Measurements from ENCODE around the gene RPL11.

Gene RPL11

GRCh38 chr1:23718482-23718881 is 26.9 kb downstream of the RPL11 start:
- Histone ChIP-seq H3K9me3 (ENCODE audit: insufficient read depth, low read length) (no peaks in the 10 kb centered on the region), H3K36me3 (replicated peaks; ENCODE audit: low read depth, low read length) (no peaks in the 10 kb centered on the region), H3K4me3 (ENCODE audit: low read length) (peak overlapping the region; percentile 37; the same call in 1 of the 2 replicates), H3K27me3 (ENCODE audit: low read depth, low read length) (no peaks in the 10 kb centered on the region), H2AFZ (ENCODE audit: low read depth, low read length) (no peak overlapping the region), H3K4me1 (ENCODE audit: low read length) (peaks cover 53% of the 10 kb centered on the region), H3K27ac (ENCODE audit: low read length) (peak overlapping the region; percentile 100), H3K4me2 (ENCODE audit: low read length) (peak overlapping the region; percentile 100), H4K20me1 (ENCODE audit: insufficient read depth, low read length) (no peaks in the 10 kb centered on the region), H3K79me2 (ENCODE audit: low read length) (peaks cover 27% of the 10 kb centered on the region), H3K9ac (ENCODE audit: low read length) (peak overlapping the region; percentile 99; the same call in 1 of the 2 replicates)
- peak; percentile 43 for TF ChIP-seq CTCF (IDR thresholded peaks at IDR 0.05; ENCODE audit: low read depth, low read length)
- no peak for TF ChIP-seq EZH2phosphoT487 (IDR thresholded peaks at IDR 0.05; ENCODE audit: low read depth)

GRCh38 chr1:23719162-23719820 is 27.7 kb downstream of the RPL11 start:
- peak overlapping the region; percentile 37; the same call in 1 of the 2 replicates for H3K4me3 ChIP-seq (ENCODE audit: low read length)
- H4K20me1 ChIP-seq (ENCODE audit: insufficient read depth, low read length): no peaks in the 10 kb centered on the region
- H3K79me2 ChIP-seq (ENCODE audit: low read length): peaks cover 27% of the 10 kb centered on the region
- H3K36me3 ChIP-seq (replicated peaks; ENCODE audit: low read depth, low read length): no peaks in the 10 kb centered on the region
- peak overlapping the region; percentile 99 for H3K9ac ChIP-seq (ENCODE audit: low read length)
- H3K27me3 ChIP-seq (ENCODE audit: low read depth, low read length): no peaks in the 10 kb centered on the region
- no peak for TF ChIP-seq CTCF (IDR thresholded peaks at IDR 0.05; ENCODE audit: low read depth, low read length)
- TF ChIP-seq EZH2phosphoT487 (IDR thresholded peaks at IDR 0.05; ENCODE audit: low read depth): no peak
- H2AFZ ChIP-seq (ENCODE audit: low read depth, low read length): no peak overlapping the region
- peaks cover 61% of the 10 kb centered on the region for H3K4me1 ChIP-seq (ENCODE audit: low read length)
- H3K27ac ChIP-seq (ENCODE audit: low read length): peak overlapping the region; percentile 100
- H3K4me2 ChIP-seq (ENCODE audit: low read length): peak overlapping the region; percentile 100
- no peaks in the 10 kb centered on the region for H3K9me3 ChIP-seq (ENCODE audit: insufficient read depth, low read length)

GRCh38 chr1:23720256-23720995 is 28.8 kb downstream of the RPL11 start:
- H4K20me1 ChIP-seq (ENCODE audit: insufficient read depth, low read length): no peaks in the 10 kb centered on the region
- H3K4me2 ChIP-seq (ENCODE audit: low read length): peak overlapping the region; percentile 100
- H3K9ac ChIP-seq (ENCODE audit: low read length): peak overlapping the region; percentile 99
- H3K79me2 ChIP-seq (ENCODE audit: low read length): peaks cover 27% of the 10 kb centered on the region
- H3K4me1 ChIP-seq (ENCODE audit: low read length): peaks cover 65% of the 10 kb centered on the region
- no peak for TF ChIP-seq EZH2phosphoT487 (IDR thresholded peaks at IDR 0.05; ENCODE audit: low read depth)
- TF ChIP-seq CTCF (IDR thresholded peaks at IDR 0.05; ENCODE audit: low read depth, low read length): no peak
- H3K27ac ChIP-seq (ENCODE audit: low read length): peak overlapping the region; percentile 100
- H3K9me3 ChIP-seq (ENCODE audit: insufficient read depth, low read length): no peaks in the 10 kb centered on the region
- H3K27me3 ChIP-seq (ENCODE audit: low read depth, low read length): no peaks in the 10 kb centered on the region
- H3K4me3 ChIP-seq (ENCODE audit: low read length): peak overlapping the region; percentile 75
- H3K36me3 ChIP-seq (replicated peaks; ENCODE audit: low read depth, low read length): no peaks in the 10 kb centered on the region
- no peak overlapping the region for H2AFZ ChIP-seq (ENCODE audit: low read depth, low read length)

- TF ChIP-seq EZH2phosphoT487 (IDR thresholded peaks at IDR 0.05; ENCODE audit: low read depth) (no peak), CTCF (IDR thresholded peaks at IDR 0.05; ENCODE audit: low read depth, low read length) (no peak)
- H3K4me1 ChIP-seq (ENCODE audit: low read length): peaks cover 84% of the 10 kb centered on the region
- no peak overlapping the region for H3K4me3 ChIP-seq (ENCODE audit: low read length)
- H3K27me3 ChIP-seq (ENCODE audit: low read depth, low read length): no peaks in the 10 kb centered on the region
- H3K9ac ChIP-seq (ENCODE audit: low read length): peak overlapping the region; percentile 44
- no peak overlapping the region for H2AFZ ChIP-seq (ENCODE audit: low read depth, low read length)
- H3K36me3 ChIP-seq (replicated peaks; ENCODE audit: low read depth, low read length): no peaks in the 10 kb centered on the region
- peaks cover 17% of the 10 kb centered on the region for H3K79me2 ChIP-seq (ENCODE audit: low read length)
- H3K4me2 ChIP-seq (ENCODE audit: low read length): peak overlapping the region; percentile 60
- peak overlapping the region; percentile 100 for H3K27ac ChIP-seq (ENCODE audit: low read length)
- H3K9me3 ChIP-seq (ENCODE audit: insufficient read depth, low read length): no peaks in the 10 kb centered on the region
- H4K20me1 ChIP-seq (ENCODE audit: insufficient read depth, low read length): no peaks in the 10 kb centered on the region
These were observed 31.0 kb downstream of the RPL11 start for GRCh38 chr1:23722652-23723051.

Data from OCI-LY3 (cell line).